Endothelial cell of umbilical vein (primary cell): ENCODE results near the gene CCDC107. TPM values are rescaled to one million over a fixed set of nuclear protein-coding genes. Genes with fewer than 3 reads are reported as not detected.
A peak's percentile ranks its signal among the peaks of the same experiment; 100 is the strongest.

ENCODE experiments used
- BruUV-seq: library from RNA; stranded (reverse); fragments of 400-500 nt; replicated peaks from 2 replicates; lab custom pipeline; 2021; lab: Mats Ljungman, UMichigan
- CTCF ChIA-PET: fragments of 300-600, 350-600 bp; sonication (Branson Sonifier 250); formaldehyde crosslinking; loops from one replicate; lab custom pipeline; 2021; ENCODE audit warnings: antibody characterized with exemption, inconsistent platforms; lab: Charles Lee
- POLR2A ChIA-PET: fragments of 300-600, 350-600 bp; sonication (Branson Sonifier 250); formaldehyde crosslinking; loops from one replicate; lab custom pipeline; 2021; ENCODE audit warnings: antibody characterized with exemption, inconsistent platforms; lab: Charles Lee
- DNase-seq: peaks from one replicate; pipeline ENCODE4 v3.0.0-alpha.2; 2011; ENCODE audit warnings: low read depth, low spot score
- FAIRE-seq: peaks from 2 replicates; lab custom pipeline; 2011; peaks lifted over from hg19 to GRCh38; lab: Jason Lieb, UNC
- H2AFZ ChIP-seq: 2 replicates; pipeline ENCODE4 v1.6.0; 2012; ENCODE audit warnings: low read depth, low read length, control low read depth, inconsistent platforms
- H3K27ac ChIP-seq: 2 replicates; pipeline ENCODE4 v1.5.1; 2011; ENCODE audit warnings: low read depth, mild to moderate bottlenecking, control low read depth, low read length, moderate library complexity; ENCODE audit not compliant: insufficient read depth
- H3K27me3 ChIP-seq, 2 experiments: 2 replicates each; pipeline versions ENCODE4 v1.6.0 to v1.6.1; 2011; ENCODE audit warnings: low read length in 2 of 2, mixed read lengths in 1 of 2; ENCODE audit not compliant: control insufficient read depth in 2 of 2, insufficient read depth in 2 of 2
- H3K36me3 ChIP-seq, 2 experiments: 2 replicates in 1 of 2; 3 replicates in 1 of 2; pipeline ENCODE4 v1.5.1; 2011; ENCODE audit warnings: low read length in 2 of 2, mild to moderate bottlenecking in 1 of 2, moderate library complexity in 1 of 2; ENCODE audit not compliant: control insufficient read depth in 2 of 2, insufficient read depth in 2 of 2; ENCODE audit errors: extremely low read depth in 1 of 2
- H3K4me1 ChIP-seq: 3 replicates; pipeline ENCODE4 v1.5.1; 2011; ENCODE audit warnings: mild to moderate bottlenecking, low read length; ENCODE audit not compliant: control insufficient read depth, insufficient read depth; ENCODE audit errors: extremely low read depth
- H3K4me2 ChIP-seq: 2 replicates; pipeline ENCODE4 v1.6.1; 2011; ENCODE audit warnings: low read length, control low read depth, mixed read lengths; ENCODE audit not compliant: insufficient read depth
- H3K4me3 ChIP-seq, 3 experiments: fragments of 200-600 bp in 1 of 3; sonication (generic), shearing (Covaris generic) in 1 of 3; replicated peaks in 1 of 3; 2 replicates each; pipeline ENCODE4 v1.5.1; 2011 to 2016; ENCODE audit warnings: control low read depth in 3 of 3, low read length in 3 of 3, mild to moderate bottlenecking in 2 of 3, inconsistent platforms in 1 of 3, low read depth in 1 of 3, moderate library complexity in 1 of 3; ENCODE audit not compliant: insufficient read depth in 1 of 3
- H3K79me2 ChIP-seq: 2 replicates; pipeline ENCODE4 v1.6.0; 2012; ENCODE audit warnings: low read length, inconsistent platforms; ENCODE audit not compliant: control insufficient read depth, insufficient read depth
- H3K9ac ChIP-seq: replicated peaks from 2 replicates; pipeline ENCODE3; 2011; ENCODE audit warnings: low read length, control low read depth; ENCODE audit not compliant: insufficient read depth; ENCODE audit errors: extremely low read depth
- H3K9me1 ChIP-seq: replicated peaks from 3 replicates; pipeline ENCODE4 v1.6.0; 2011; ENCODE audit warnings: mild to moderate bottlenecking, low read length; ENCODE audit not compliant: control insufficient read depth, insufficient read depth; ENCODE audit errors: extremely low read depth
- H3K9me3 ChIP-seq: replicated peaks from 2 replicates; pipeline ENCODE4 v1.5.1; 2012; ENCODE audit warnings: low read length, inconsistent platforms; ENCODE audit not compliant: control insufficient read depth, insufficient read depth
- H4K20me1 ChIP-seq: replicated peaks from 2 replicates; pipeline ENCODE3; 2011; ENCODE audit warnings: mild to moderate bottlenecking, low read length; ENCODE audit not compliant: control insufficient read depth, insufficient read depth; ENCODE audit errors: extremely low read depth
- EZH2 ChIP-seq: IDR thresholded peaks from 2 replicates; pipeline ENCODE4 v1.6.1; 2012; ENCODE audit warnings: borderline replicate concordance, low read depth, mild to moderate bottlenecking, moderate library complexity, low read length, inconsistent platforms; ENCODE audit not compliant: severe bottlenecking
- FOS ChIP-seq: IDR thresholded peaks from 2 replicates; pipeline ENCODE4 v1.6.1; 2011; ENCODE audit warnings: mild to moderate bottlenecking, low read length, moderate library complexity, borderline replicate concordance; ENCODE audit not compliant: insufficient read depth
- GATA2 ChIP-seq: IDR thresholded peaks from 2 replicates; pipeline ENCODE4 v1.7.0; 2011; ENCODE audit warnings: low read depth, mild to moderate bottlenecking, moderate library complexity, mixed read lengths, low read length; ENCODE audit not compliant: insufficient read length, insufficient read depth
- JUN ChIP-seq: IDR thresholded peaks from 2 replicates; pipeline ENCODE4 v1.6.1; 2011; ENCODE audit warnings: borderline replicate concordance, low read depth; ENCODE audit not compliant: insufficient read length, insufficient read depth
- MYC ChIP-seq: IDR thresholded peaks from one replicate; pipeline ENCODE4 v1.6.1; 2011; ENCODE audit warnings: mild to moderate bottlenecking, low read depth, low read length
- POLR2A ChIP-seq: IDR thresholded peaks from 2 replicates; pipeline ENCODE4 v1.6.1; 2012; ENCODE audit warnings: low read depth, mild to moderate bottlenecking, control low read depth, low read length
- POLR2AphosphoS5 ChIP-seq: IDR thresholded peaks from 2 replicates; pipeline ENCODE4 v1.6.1; 2012; ENCODE audit warnings: low read depth, mild to moderate bottlenecking, control low read depth, low read length, moderate library complexity; ENCODE audit not compliant: insufficient read depth
- dilution Hi-C: fragments of 300-500 bp; cut with MboI; formaldehyde crosslinking; loops from one replicate; pipeline ENCODE4 v1.15.0; 2019; ENCODE audit warnings: low sequenced_read_pairs; ENCODE audit not compliant: extremely low pct_ligation_motif_present
- intact Hi-C: fragments of 100-400 bp; cut with micrococcal nuclease; formaldehyde crosslinking; loops from one replicate; pipeline ENCODE4 v1.10.0; 2022
- polyA plus RNA-seq, 4 experiments: library from polyadenylated mRNA; depleted of rRNA in 3 of 4; stranded (reverse) in 3 of 4; unstranded in 1 of 4; fragments of >200 nt; gene quantifications; 2 replicates each; pipeline versions ENCODE4 v1.2.1 to v1.2.3, GENCODE V29; 2011 to 2012; ENCODE audit warnings: missing spikeins in 1 of 4
- total RNA-seq: library from RNA; stranded (reverse); gene quantifications from 2 replicates; pipeline ENCODE4 v1.2.3, GENCODE V29; 2021
- TF ChIP-seq, protein P1 (sequence below): IDR thresholded peaks from 2 replicates; pipeline ENCODE4 v1.6.1; 2011; ENCODE audit not compliant: insufficient read depth, insufficient read length
- TF ChIP-seq, protein P2 (sequence below), 2 donors: IDR thresholded peaks; 1 replicate in 1 of 2; 2 replicates in 1 of 2; pipeline ENCODE4 v1.5.1; 2011; ENCODE audit warnings: low read length in 2 of 2, mild to moderate bottlenecking in 2 of 2, moderate library complexity in 2 of 2, control low read depth in 1 of 2, inconsistent platforms in 1 of 2, low read depth in 1 of 2; ENCODE audit not compliant: insufficient read depth in 1 of 2; ENCODE audit errors: extremely low read depth in 1 of 2

The CCDC107 gene
- total and polyA plus RNA-seq, 2 donors (not counting 3 experiments of a cell fraction or from before 2014, with no cell fraction given): 13.2 to 16.0 TPM

DNA sequence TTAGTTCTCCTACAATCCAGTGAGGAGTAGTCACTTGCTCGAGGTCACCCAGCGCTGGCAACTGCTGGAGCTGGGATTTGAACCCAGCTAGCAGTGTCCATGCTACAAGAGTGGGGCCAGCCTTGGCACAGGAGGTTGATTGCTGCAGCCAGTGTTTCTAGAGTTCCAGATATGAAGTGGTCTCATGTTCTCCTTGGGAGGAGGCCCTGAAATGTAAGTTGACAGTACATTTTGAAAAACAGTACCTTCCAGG, 802 bp downstream of the CCDC107 start:
- peak overlapping the region; percentile 93 for H3K4me2 ChIP-seq
- no TSS peak for BruUV-seq
- H3K27ac ChIP-seq: peak overlapping the region; percentile 94
- POLR2A ChIA-PET: interaction anchor here (1.6 kb wide), 1 partner anchor 29 kb away, joined by 4 read pairs; no protein-coding TSS in a partner anchor
- FAIRE-seq (peak; percentile 65), DNase-seq (no peak)
- dilution Hi-C loops (no loop called here), intact Hi-C loops (loop anchor here (1.0 to 5.0 kb wide), 5 partner anchors 30 to 248 kb away; partner anchors contain the start of genes CREB3, HRCT1, RUSC2 and SPAAR)
- peaks cover 0 to 8% of the 10 kb centered on the region in 2 experiments for H3K36me3 ChIP-seq
- CTCF ChIA-PET: interaction anchor here (0.8 to 10.0 kb wide), 5 partner anchors 10 to 68 kb away, joined by 3 to 227 read pairs (median 9); partner anchors contain the start of gene TPM2
- no peaks in the 10 kb centered on the region for H3K27me3 ChIP-seq
- peaks cover 12% of the 10 kb centered on the region for H3K4me1 ChIP-seq
- H3K9me3 ChIP-seq: no peaks in the 10 kb centered on the region
- peak overlapping the region; percentile 86 for H3K9ac ChIP-seq
- no peak for TF ChIP-seq MYC
- TF ChIP-seq EZH2: no peak
- TF ChIP-seq, protein P1, sequence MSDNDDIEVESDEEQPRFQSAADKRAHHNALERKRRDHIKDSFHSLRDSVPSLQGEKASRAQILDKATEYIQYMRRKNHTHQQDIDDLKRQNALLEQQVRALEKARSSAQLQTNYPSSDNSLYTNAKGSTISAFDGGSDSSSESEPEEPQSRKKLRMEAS: no peak
- TF ChIP-seq GATA2: no peak
- no peak for TF ChIP-seq FOS
- TF ChIP-seq, protein P2, sequence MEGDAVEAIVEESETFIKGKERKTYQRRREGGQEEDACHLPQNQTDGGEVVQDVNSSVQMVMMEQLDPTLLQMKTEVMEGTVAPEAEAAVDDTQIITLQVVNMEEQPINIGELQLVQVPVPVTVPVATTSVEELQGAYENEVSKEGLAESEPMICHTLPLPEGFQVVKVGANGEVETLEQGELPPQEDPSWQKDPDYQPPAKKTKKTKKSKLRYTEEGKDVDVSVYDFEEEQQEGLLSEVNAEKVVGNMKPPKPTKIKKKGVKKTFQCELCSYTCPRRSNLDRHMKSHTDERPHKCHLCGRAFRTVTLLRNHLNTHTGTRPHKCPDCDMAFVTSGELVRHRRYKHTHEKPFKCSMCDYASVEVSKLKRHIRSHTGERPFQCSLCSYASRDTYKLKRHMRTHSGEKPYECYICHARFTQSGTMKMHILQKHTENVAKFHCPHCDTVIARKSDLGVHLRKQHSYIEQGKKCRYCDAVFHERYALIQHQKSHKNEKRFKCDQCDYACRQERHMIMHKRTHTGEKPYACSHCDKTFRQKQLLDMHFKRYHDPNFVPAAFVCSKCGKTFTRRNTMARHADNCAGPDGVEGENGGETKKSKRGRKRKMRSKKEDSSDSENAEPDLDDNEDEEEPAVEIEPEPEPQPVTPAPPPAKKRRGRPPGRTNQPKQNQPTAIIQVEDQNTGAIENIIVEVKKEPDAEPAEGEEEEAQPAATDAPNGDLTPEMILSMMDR (IDR thresholded peaks at IDR 0.05; ENCODE audit: extremely low read depth in 1 of 2, insufficient read depth in 1 of 2, low read depth in 1 of 2, low read length in 2 of 2): no peak
- TF ChIP-seq JUN: no peak
- TF ChIP-seq POLR2A: no peak
- TF ChIP-seq POLR2AphosphoS5: no peak
- peak overlapping the region; percentile 84 to 87 (median 86) for H3K4me3 ChIP-seq
- peaks cover 4% of the 10 kb centered on the region for H3K79me2 ChIP-seq
- H4K20me1 ChIP-seq: no peaks in the 10 kb centered on the region
- H2AFZ ChIP-seq: peak overlapping the region; percentile 84
- no peaks in the 10 kb centered on the region for H3K9me1 ChIP-seq
